B cell (primary cell): ENCODE measurements around the gene BHLHA15. TPM values are rescaled to one million over a fixed set of nuclear protein-coding genes. Genes with fewer than 3 reads are reported as not detected.

Experiments
- ATAC-seq: fragments of 200-7000 bp; cut with Tn5 transposase; one replicate; pipeline ENCODE4 v1.10.0; 2021; ENCODE audit warnings: low read depth, mild to moderate bottlenecking, moderate number of reproducible peaks, moderate library complexity
- CTCF ChIA-PET: fragments of 350-600 bp; sonication (Branson Sonifier 250); formaldehyde crosslinking; loops from one replicate; lab custom pipeline; 2021; ENCODE audit warnings: antibody characterized with exemption, inconsistent platforms; lab: Charles Lee
- POLR2A ChIA-PET: fragments of 350-600 bp; sonication (Branson Sonifier 250); formaldehyde crosslinking; loops from one replicate; lab custom pipeline; 2021; ENCODE audit warnings: antibody characterized with exemption; lab: Charles Lee
- DNase-seq: peaks from one replicate; pipeline ENCODE4 v3.0.0; 2013
- H2AFZ ChIP-seq: 2 replicates; pipeline ENCODE4 v1.6.1; 2012; ENCODE audit warnings: mild to moderate bottlenecking, low read depth, low read length; ENCODE audit not compliant: insufficient read depth, poor library complexity, severe bottlenecking
- H3K27ac ChIP-seq, 2 donors: 1 replicate in 1 of 2; 2 replicates in 1 of 2; pipeline ENCODE4 v1.5.1; 2012 to 2013; ENCODE audit warnings: low read length in 2 of 2, mild to moderate bottlenecking in 2 of 2, moderate library complexity in 1 of 2
- H3K27me3 ChIP-seq, 4 experiments: fragments of 200-600 bp in 1 of 4; sonication (generic) in 1 of 4; replicated peaks in 1 of 4; 1 replicate in 2 of 4; 2 replicates in 2 of 4; pipeline versions ENCODE4 v1.6.1 to v1.7.0; 2013 to 2016; ENCODE audit warnings: low read length in 3 of 4, mild to moderate bottlenecking in 2 of 4, mixed read lengths in 1 of 4, moderate library complexity in 1 of 4; ENCODE audit not compliant: insufficient read depth in 4 of 4, control insufficient read depth in 3 of 4; ENCODE audit errors: control extremely low read depth in 1 of 4
- H3K36me3 ChIP-seq, 2 experiments: replicated peaks in 1 of 2; 1 replicate in 1 of 2; 2 replicates in 1 of 2; pipeline versions ENCODE4 v1.6.1 to v1.7.1; 2013; ENCODE audit warnings: low read length in 1 of 2; ENCODE audit not compliant: insufficient read depth in 2 of 2, control insufficient read depth in 1 of 2; ENCODE audit errors: control extremely low read depth in 1 of 2, extremely low read depth in 1 of 2
- H3K4me1 ChIP-seq, 2 donors: fragments of 200-600 bp in 1 of 2; sonication (generic) in 1 of 2; 1 replicate in 1 of 2; 2 replicates in 1 of 2; pipeline versions ENCODE4 v1.5.1 to v1.6.1; 2013 to 2017; ENCODE audit warnings: low read length in 2 of 2; ENCODE audit not compliant: control insufficient read depth in 2 of 2, insufficient read depth in 2 of 2
- H3K4me2 ChIP-seq: replicated peaks from 2 replicates; pipeline ENCODE3; 2012; ENCODE audit warnings: mild to moderate bottlenecking, low read depth, low read length; ENCODE audit not compliant: poor library complexity, severe bottlenecking
- H3K4me3 ChIP-seq, 5 experiments: fragments of 200-600 bp in 1 of 5; sonication (generic) in 1 of 5; 1 replicate in 3 of 5; 2 replicates in 2 of 5; pipeline versions ENCODE4 v1.5.1 to v1.7.0; 2011 to 2016; ENCODE audit warnings: low read length in 4 of 5, mild to moderate bottlenecking in 4 of 5, low read depth in 2 of 5, control low read depth in 1 of 5, moderate library complexity in 1 of 5; ENCODE audit not compliant: insufficient read depth in 1 of 5; ENCODE audit errors: control extremely low read depth in 1 of 5, extremely low read depth in 1 of 5
- H3K79me2 ChIP-seq: fragments of 200-600 bp; sonication (generic); one replicate; pipeline ENCODE4 v1.6.0; 2016; ENCODE audit warnings: low read length; ENCODE audit not compliant: control insufficient read depth, insufficient read depth
- H3K9ac ChIP-seq: fragments of 200-600 bp; sonication (generic); 2 replicates; pipeline ENCODE4 v1.6.1; 2017; ENCODE audit warnings: mild to moderate bottlenecking, low read length, moderate library complexity
- H3K9me3 ChIP-seq, 3 donors: one replicate each; pipeline versions ENCODE4 v1.6.1 to v1.7.1; 2013; ENCODE audit warnings: low read length in 2 of 3; ENCODE audit not compliant: control insufficient read depth in 2 of 3, insufficient read depth in 1 of 3; ENCODE audit errors: control extremely low read depth in 1 of 3
- H4K20me1 ChIP-seq: 2 replicates; pipeline ENCODE4 v1.6.0; 2012; ENCODE audit warnings: mild to moderate bottlenecking, low read length; ENCODE audit not compliant: insufficient read depth, control insufficient read depth, poor library complexity, severe bottlenecking
- H3K27ac Mint-ChIP-seq: one replicate; pipeline ENCODE4 v1.8.0; 2021; ENCODE audit warnings: mixed read lengths
- H3K27me3 Mint-ChIP-seq: one replicate; pipeline ENCODE4 v1.8.0; 2021; ENCODE audit warnings: mixed read lengths
- H3K4me1 Mint-ChIP-seq: one replicate; pipeline ENCODE4 v1.8.0; 2021; ENCODE audit warnings: mixed read lengths
- H3K4me3 Mint-ChIP-seq: one replicate; pipeline ENCODE4 v1.8.0; 2021; ENCODE audit warnings: mixed read lengths
- H3K9me3 Mint-ChIP-seq: one replicate; pipeline ENCODE4 v1.8.0; 2022; ENCODE audit warnings: mixed read lengths; ENCODE audit not compliant: insufficient read depth
- EZH2 ChIP-seq: IDR thresholded peaks from 2 replicates; pipeline ENCODE4 v1.6.1; 2012; ENCODE audit warnings: borderline replicate concordance, low read depth, mild to moderate bottlenecking, moderate library complexity, low read length; ENCODE audit not compliant: insufficient read depth, poor library complexity, severe bottlenecking
- WGBS: methylation state at CpG from one replicate; pipeline ENCODE4 v1.1.5; 2013; ENCODE audit warnings: missing lambda C conversion rate; ENCODE audit not compliant: insufficient coverage; 5-methylcytosine and 5-hydroxymethylcytosine counted together
- intact Hi-C: fragments of 100-400 bp; cut with micrococcal nuclease; formaldehyde crosslinking; loops from one replicate; pipeline ENCODE4 v1.10.0; 2022
- polyA plus RNA-seq: library from polyadenylated mRNA; depleted of rRNA; stranded (reverse); fragments of >200 nt; gene quantifications from 2 replicates; pipeline ENCODE4 v1.2.3, GENCODE V29; 2012
- total RNA-seq, 2 donors: library from RNA; stranded (reverse); fragments of 120-200 nt in 1 of 2; gene quantifications; 1 replicate in 1 of 2; 2 replicates in 1 of 2; pipeline versions ENCODE4 v1.2.3 to v1.2.4, GENCODE V29; 2013 to 2022
- TF ChIP-seq, protein P1 (sequence below): fragments of 200-600 bp; IDR thresholded peaks from one replicate; pipeline ENCODE4 v1.8.0; 2022; ENCODE audit warnings: antibody characterized with exemption, mild to moderate bottlenecking

BHLHA15 gene
- total and polyA plus RNA-seq, 2 donors (not counting 1 experiment from before 2014, with no cell fraction given): 0.74 to 2.2 TPM

DNA sequence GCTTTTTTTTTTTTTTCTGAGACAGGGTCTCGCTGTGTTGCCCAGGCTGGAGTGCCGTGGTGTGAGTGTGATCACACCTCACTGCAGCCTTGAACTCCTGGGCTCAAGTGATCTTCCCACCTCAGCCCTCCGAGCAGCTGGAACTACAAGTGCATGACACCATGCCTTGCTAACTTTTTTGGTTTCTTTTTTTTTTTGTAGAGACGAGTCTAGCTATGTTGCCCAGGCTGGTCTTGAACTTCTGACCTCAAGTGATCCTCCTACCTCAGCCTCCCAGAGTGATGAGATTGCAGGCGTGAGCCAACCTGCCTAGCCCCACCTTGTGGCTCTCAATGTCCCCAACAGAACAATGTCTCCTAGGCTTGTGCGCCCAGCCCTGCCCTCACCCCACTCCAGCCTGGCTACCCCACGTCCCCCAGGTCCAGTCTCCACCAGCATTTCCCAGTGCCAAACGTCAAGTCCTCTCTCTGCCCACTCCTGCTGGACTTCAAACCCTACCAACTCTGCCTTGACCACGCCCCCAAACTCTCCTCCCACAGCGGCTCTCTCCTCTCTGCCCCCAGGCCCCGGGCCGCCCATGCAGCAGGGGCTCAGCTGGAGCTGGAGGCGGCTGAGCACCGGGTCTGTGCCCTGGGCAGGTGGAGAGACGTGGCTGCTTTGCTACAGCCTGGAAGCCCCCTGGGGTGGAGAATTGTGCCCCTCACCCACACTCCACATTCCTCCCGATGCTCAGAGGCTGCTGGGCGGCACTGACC, 18.9 kb downstream of the BHLHA15 start:
- intact Hi-C loops: no loop called here
- CTCF ChIA-PET: interaction anchor here (0.7 kb wide), 1 partner anchor 28 kb away, joined by 3 read pairs; no protein-coding TSS in a partner anchor
- Mint-ChIP-seq H3K4me1 (no peaks in the 10 kb centered on the region), H3K27ac (no peak overlapping the region), H3K9me3 (no peaks in the 10 kb centered on the region), H3K4me3 (no peak overlapping the region), H3K27me3 (no peaks in the 10 kb centered on the region)
- Histone ChIP-seq H3K36me3 (peaks cover 0 to 48% of the 10 kb centered on the region in 2 experiments), H3K9ac (no peak overlapping the region), H3K4me1 (no peaks in the 10 kb centered on the region), H3K4me2 (no peak overlapping the region), H2AFZ (no peak overlapping the region), H3K9me3 (no peaks in the 10 kb centered on the region), H3K27me3 (no peaks in the 10 kb centered on the region), H4K20me1 (no peaks in the 10 kb centered on the region), H3K79me2 (no peaks in the 10 kb centered on the region), H3K4me3 (no peak overlapping the region), H3K27ac (no peak overlapping the region)
- no peak for ATAC-seq
- POLR2A ChIA-PET: no interaction called here
- no peak for DNase-seq
- WGBS: 97% methylated on average over 14 of the region's 17 CpGs
- no peak for TF ChIP-seq EZH2

DNA sequence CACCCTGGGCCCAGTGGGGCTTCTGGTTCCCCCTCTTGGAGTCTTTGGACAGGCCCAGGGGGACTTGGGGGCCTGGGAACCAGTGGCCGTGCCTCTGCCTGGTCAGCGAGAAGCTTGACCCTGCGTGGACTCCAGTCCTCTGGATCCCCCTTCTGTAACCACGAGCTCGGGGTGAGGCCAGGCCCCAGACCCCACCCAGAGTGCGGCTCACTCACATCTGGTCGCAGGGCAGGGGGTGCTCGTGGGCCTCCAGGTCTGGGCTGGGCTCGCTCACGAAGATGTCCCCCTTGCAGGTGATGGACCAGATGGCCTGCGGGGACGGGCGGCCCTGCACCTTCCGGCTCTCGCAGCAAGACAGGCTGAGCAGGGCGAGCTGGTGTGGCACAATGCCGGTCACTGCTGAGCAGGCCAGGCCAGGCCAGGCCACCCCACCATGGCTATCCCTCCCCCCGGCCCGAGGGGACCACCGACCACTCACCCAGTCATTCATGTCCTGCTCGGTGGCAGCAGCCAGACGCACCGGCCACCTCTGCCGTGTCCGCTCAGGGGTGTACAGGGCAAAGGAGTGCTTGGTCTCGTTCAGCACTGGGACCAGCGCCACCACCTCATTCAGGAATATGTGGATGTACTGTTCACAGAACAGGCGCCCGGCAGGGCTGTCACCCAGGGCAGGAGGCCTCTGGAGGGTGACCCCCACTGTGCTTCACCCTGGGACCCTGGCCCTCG, 19.7 kb downstream of the BHLHA15 start:
- Histone ChIP-seq H3K36me3 (peaks cover 0 to 45% of the 10 kb centered on the region in 2 experiments), H3K9ac (no peak overlapping the region), H3K4me2 (no peak overlapping the region), H2AFZ (no peak overlapping the region), H3K27me3 (no peaks in the 10 kb centered on the region), H3K4me3 (no peak overlapping the region), H3K79me2 (no peaks in the 10 kb centered on the region), H3K27ac (no peak overlapping the region), H3K4me1 (no peaks in the 10 kb centered on the region), H3K9me3 (no peaks in the 10 kb centered on the region), H4K20me1 (no peaks in the 10 kb centered on the region)
- no peak for ATAC-seq
- no peaks in the 10 kb centered on the region for H3K9me3 Mint-ChIP-seq
- no peak for DNase-seq
- TF ChIP-seq EZH2: no peak
- TF ChIP-seq, protein P1, sequence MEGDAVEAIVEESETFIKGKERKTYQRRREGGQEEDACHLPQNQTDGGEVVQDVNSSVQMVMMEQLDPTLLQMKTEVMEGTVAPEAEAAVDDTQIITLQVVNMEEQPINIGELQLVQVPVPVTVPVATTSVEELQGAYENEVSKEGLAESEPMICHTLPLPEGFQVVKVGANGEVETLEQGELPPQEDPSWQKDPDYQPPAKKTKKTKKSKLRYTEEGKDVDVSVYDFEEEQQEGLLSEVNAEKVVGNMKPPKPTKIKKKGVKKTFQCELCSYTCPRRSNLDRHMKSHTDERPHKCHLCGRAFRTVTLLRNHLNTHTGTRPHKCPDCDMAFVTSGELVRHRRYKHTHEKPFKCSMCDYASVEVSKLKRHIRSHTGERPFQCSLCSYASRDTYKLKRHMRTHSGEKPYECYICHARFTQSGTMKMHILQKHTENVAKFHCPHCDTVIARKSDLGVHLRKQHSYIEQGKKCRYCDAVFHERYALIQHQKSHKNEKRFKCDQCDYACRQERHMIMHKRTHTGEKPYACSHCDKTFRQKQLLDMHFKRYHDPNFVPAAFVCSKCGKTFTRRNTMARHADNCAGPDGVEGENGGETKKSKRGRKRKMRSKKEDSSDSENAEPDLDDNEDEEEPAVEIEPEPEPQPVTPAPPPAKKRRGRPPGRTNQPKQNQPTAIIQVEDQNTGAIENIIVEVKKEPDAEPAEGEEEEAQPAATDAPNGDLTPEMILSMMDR: no peak
- ChIA-PET CTCF (no interaction called here), POLR2A (no interaction called here)
- H3K4me3 Mint-ChIP-seq: no peak overlapping the region
- H3K27ac Mint-ChIP-seq: no peak overlapping the region
- no peaks in the 10 kb centered on the region for H3K4me1 Mint-ChIP-seq
- no peaks in the 10 kb centered on the region for H3K27me3 Mint-ChIP-seq
- intact Hi-C loops: no loop called here
- 99% methylated on average over 28 of the region's 30 CpGs for WGBS
